Hepatocyte (in vitro differentiated cells): ENCODE results near the gene RBFOX2. TPM values are rescaled to one million over a fixed set of nuclear protein-coding genes. Genes with fewer than 3 reads are reported as not detected.

Source experiments
- DNase-seq: peaks from one replicate; pipeline ENCODE4 v3.0.0-alpha.2; 2016; ENCODE audit warnings: low spot score
- H2AFZ ChIP-seq: fragments of 200-600 bp; sonication (generic); 2 replicates; pipeline ENCODE4 v1.6.0; 2016; ENCODE audit warnings: antibody characterized with exemption, mild to moderate bottlenecking
- H3K27ac ChIP-seq: fragments of 200-600 bp; sonication (generic); 2 replicates; pipeline ENCODE4 v1.5.1; 2016; ENCODE audit warnings: mild to moderate bottlenecking
- H3K27me3 ChIP-seq: fragments of 200-600 bp; sonication (generic); 2 replicates; pipeline ENCODE4 v1.6.1; 2016
- H3K36me3 ChIP-seq: fragments of 200-600 bp; sonication (generic); replicated peaks from 2 replicates; pipeline ENCODE4 v1.5.1; 2016; ENCODE audit warnings: low read depth; ENCODE audit not compliant: insufficient read depth
- H3K4me1 ChIP-seq: fragments of 200-600 bp; sonication (generic); 2 replicates; pipeline ENCODE4 v1.5.1; 2016; ENCODE audit warnings: mild to moderate bottlenecking, moderate library complexity; ENCODE audit not compliant: insufficient read depth
- H3K4me2 ChIP-seq: fragments of 200-600 bp; sonication (generic); 2 replicates; pipeline ENCODE4 v1.6.0; 2016
- H3K4me3 ChIP-seq: fragments of 200-600 bp; sonication (generic); 2 replicates; pipeline ENCODE4 v1.5.1; 2016; ENCODE audit warnings: mild to moderate bottlenecking
- H3K79me2 ChIP-seq: fragments of 200-600 bp; sonication (generic); 2 replicates; pipeline ENCODE4 v1.6.0; 2017; ENCODE audit warnings: mild to moderate bottlenecking
- H3K9me2 ChIP-seq: fragments of 200-600 bp; sonication (generic); replicated peaks from 2 replicates; pipeline ENCODE4 v1.6.0; 2017; ENCODE audit warnings: mild to moderate bottlenecking; ENCODE audit not compliant: insufficient read depth
- H3K9me3 ChIP-seq: fragments of 200-600 bp; sonication (generic); 2 replicates; pipeline ENCODE4 v1.5.1; 2016; ENCODE audit warnings: low read depth, mild to moderate bottlenecking
- H4K20me1 ChIP-seq: fragments of 200-600 bp; sonication (generic); 2 replicates; pipeline ENCODE4 v1.6.0; 2016; ENCODE audit warnings: mild to moderate bottlenecking; ENCODE audit not compliant: insufficient read depth, poor library complexity, severe bottlenecking
- EZH2 ChIP-seq: fragments of 200-600 bp; sonication (generic); IDR thresholded peaks from 2 replicates; pipeline ENCODE4 v1.6.1; 2016; ENCODE audit warnings: antibody characterized with exemption, mild to moderate bottlenecking, borderline replicate concordance
- EZH2phosphoT487 ChIP-seq: fragments of 200-600 bp; sonication (generic); IDR thresholded peaks from one replicate; pipeline ENCODE4 v1.6.1; 2018; ENCODE audit warnings: antibody characterized with exemption, mild to moderate bottlenecking, low read depth, moderate library complexity; ENCODE audit not compliant: unreplicated experiment, severe bottlenecking
- WGBS: methylation state at CpG from one replicate; pipeline ENCODE4 v1.1.6; 2016; ENCODE audit warnings: low lambda C conversion rate; ENCODE audit errors: missing lambda C conversion rate; 5-methylcytosine and 5-hydroxymethylcytosine counted together
- polyA plus RNA-seq: library from polyadenylated mRNA; unstranded; fragments of >200 nt; fragmentation: Nextera tagmentation; extraction: Ambion mirVana; gene quantifications from 2 replicates; pipeline ENCODE4 v1.2.1, GENCODE V29; 2016
- total RNA-seq: library from RNA; depleted of rRNA; stranded (reverse); fragments of >200 nt; gene quantifications from 2 replicates; pipeline ENCODE4 v1.2.3, GENCODE V29; 2014
- TF ChIP-seq, protein P1 (sequence below): fragments of 200-600 bp; sonication (generic); IDR thresholded peaks from 2 replicates; pipeline ENCODE4 v1.5.1; 2016; ENCODE audit warnings: antibody characterized with exemption, mild to moderate bottlenecking; ENCODE audit not compliant: poor library complexity

The RBFOX2 gene
- total and polyA plus RNA-seq, 2 experiments from 2014 or later = 76.7 to 133 TPM

DNA sequence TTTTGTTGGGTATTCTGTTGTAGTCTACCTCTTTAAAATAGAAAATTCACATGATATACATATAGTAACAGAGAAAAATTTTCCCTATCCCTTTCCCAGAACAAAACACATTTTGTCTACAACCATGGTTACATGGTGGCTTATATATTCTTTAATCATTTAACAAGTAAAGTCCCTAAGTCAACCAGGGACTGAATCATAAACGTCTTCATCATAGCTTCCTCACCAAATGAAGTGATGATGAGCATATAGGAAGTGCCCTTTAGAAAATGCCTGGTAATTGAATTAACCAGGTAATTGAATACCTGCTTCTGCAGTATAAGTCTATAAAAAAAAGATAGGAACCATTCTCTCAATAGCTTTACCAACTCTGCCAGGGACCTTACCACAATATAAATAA is 209.7 kb downstream of the RBFOX2 start:
- H3K9me3 ChIP-seq = no peaks in the 10 kb centered on the region
- H3K4me1 ChIP-seq = no peaks in the 10 kb centered on the region
- DNase-seq = no peak
- H3K9me2 ChIP-seq = no peaks in the 10 kb centered on the region
- H4K20me1 ChIP-seq = peaks cover 86% of the 10 kb centered on the region
- TF ChIP-seq, protein P1, sequence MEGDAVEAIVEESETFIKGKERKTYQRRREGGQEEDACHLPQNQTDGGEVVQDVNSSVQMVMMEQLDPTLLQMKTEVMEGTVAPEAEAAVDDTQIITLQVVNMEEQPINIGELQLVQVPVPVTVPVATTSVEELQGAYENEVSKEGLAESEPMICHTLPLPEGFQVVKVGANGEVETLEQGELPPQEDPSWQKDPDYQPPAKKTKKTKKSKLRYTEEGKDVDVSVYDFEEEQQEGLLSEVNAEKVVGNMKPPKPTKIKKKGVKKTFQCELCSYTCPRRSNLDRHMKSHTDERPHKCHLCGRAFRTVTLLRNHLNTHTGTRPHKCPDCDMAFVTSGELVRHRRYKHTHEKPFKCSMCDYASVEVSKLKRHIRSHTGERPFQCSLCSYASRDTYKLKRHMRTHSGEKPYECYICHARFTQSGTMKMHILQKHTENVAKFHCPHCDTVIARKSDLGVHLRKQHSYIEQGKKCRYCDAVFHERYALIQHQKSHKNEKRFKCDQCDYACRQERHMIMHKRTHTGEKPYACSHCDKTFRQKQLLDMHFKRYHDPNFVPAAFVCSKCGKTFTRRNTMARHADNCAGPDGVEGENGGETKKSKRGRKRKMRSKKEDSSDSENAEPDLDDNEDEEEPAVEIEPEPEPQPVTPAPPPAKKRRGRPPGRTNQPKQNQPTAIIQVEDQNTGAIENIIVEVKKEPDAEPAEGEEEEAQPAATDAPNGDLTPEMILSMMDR = no peak
- no peak for TF ChIP-seq EZH2phosphoT487
- no peak for TF ChIP-seq EZH2
- no peak overlapping the region for H3K4me3 ChIP-seq
- H3K79me2 ChIP-seq = peaks cover 100% of the 10 kb centered on the region
- H3K27me3 ChIP-seq = no peaks in the 10 kb centered on the region
- 65% methylated on average over 1 of the region's 1 CpG for WGBS
- no peak overlapping the region for H2AFZ ChIP-seq
- no peak overlapping the region for H3K4me2 ChIP-seq
- no peak overlapping the region for H3K27ac ChIP-seq
- no peaks in the 10 kb centered on the region for H3K36me3 ChIP-seq

DNA sequence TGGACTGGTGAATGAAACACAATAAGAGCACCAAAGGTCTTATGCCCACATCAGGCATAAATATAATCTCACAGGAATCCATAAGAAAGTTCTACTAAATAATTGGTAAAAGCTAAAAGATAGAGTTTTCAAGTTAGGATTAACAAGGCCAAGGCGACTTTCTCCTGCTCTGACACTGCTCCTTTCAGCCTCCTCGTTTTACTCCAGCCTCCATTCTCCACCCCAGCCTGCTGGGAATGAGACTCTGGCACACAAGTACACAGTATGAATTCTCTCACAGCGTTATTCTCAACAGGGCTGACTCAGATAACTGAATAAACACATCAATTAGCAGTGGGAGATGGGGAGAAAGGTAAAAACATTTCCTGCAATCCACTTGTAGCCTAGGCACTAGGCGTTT is 216.0 kb downstream of the RBFOX2 start:
- H3K4me1 ChIP-seq = no peaks in the 10 kb centered on the region
- TF ChIP-seq, protein P1 = no peak
- TF ChIP-seq EZH2phosphoT487 = no peak
- no peak for TF ChIP-seq EZH2
- no peak overlapping the region for H3K27ac ChIP-seq
- H3K79me2 ChIP-seq = peaks cover 99% of the 10 kb centered on the region
- no peak overlapping the region for H3K4me2 ChIP-seq
- H3K4me3 ChIP-seq = no peak overlapping the region
- H3K27me3 ChIP-seq = no peaks in the 10 kb centered on the region
- WGBS = 76% methylated on average over 4 of the region's 4 CpGs
- no peaks in the 10 kb centered on the region for H3K9me2 ChIP-seq
- no peak for DNase-seq
- peaks cover 54% of the 10 kb centered on the region for H4K20me1 ChIP-seq
- H3K36me3 ChIP-seq = no peaks in the 10 kb centered on the region
- no peaks in the 10 kb centered on the region for H3K9me3 ChIP-seq
- no peak overlapping the region for H2AFZ ChIP-seq

DNA sequence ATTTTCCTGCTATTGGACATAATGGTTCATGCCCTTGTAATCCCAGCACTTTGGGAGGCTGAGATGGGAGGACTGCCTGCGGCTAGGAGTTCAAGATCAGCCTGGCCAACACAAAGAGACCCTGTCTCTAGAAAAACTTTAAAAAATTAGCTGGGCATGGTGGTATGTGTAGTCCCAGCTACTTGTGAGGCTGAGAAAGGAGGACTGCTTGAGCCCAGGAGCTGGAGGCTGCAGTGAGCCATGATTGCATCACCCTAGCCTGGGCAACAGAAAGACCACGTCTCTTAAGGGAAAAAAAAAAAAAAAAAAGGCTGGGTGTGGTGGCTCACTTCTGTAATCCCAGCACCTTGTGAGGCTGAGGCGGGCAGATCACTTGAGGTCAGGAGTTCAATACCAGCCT is 217.0 kb downstream of the RBFOX2 start:
- 97% methylated on average over 3 of the region's 3 CpGs for WGBS
- no peak overlapping the region for H3K27ac ChIP-seq
- H4K20me1 ChIP-seq = peaks cover 47% of the 10 kb centered on the region
- no peak for DNase-seq
- TF ChIP-seq EZH2 (no peak), EZH2phosphoT487 (no peak)
- TF ChIP-seq, protein P1 = no peak
- no peaks in the 10 kb centered on the region for H3K36me3 ChIP-seq
- H3K4me3 ChIP-seq = no peak overlapping the region
- H2AFZ ChIP-seq = no peak overlapping the region
- no peak overlapping the region for H3K4me2 ChIP-seq
- no peaks in the 10 kb centered on the region for H3K9me2 ChIP-seq
- no peaks in the 10 kb centered on the region for H3K9me3 ChIP-seq
- H3K4me1 ChIP-seq = no peaks in the 10 kb centered on the region
- peaks cover 99% of the 10 kb centered on the region for H3K79me2 ChIP-seq
- H3K27me3 ChIP-seq = no peaks in the 10 kb centered on the region

DNA sequence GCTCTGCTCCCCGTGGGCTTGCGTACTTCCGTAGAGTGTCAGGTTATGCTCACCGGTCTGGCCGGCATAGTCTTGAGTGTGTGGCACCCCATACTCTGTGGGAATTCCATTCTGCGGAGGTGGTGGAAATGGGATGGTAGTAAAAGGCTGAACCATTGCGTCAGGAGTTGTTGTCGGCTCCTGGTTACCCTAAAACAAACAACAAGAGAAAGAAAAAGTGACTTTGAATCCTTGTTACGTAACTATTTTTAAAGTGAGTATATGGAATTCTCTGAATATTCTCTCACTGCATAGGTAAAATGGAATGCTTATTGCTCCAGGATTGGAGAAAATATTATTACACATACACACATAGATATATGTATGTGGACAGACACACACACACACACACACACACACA is 218.8 kb downstream of the RBFOX2 start:
- no peak for DNase-seq
- TF ChIP-seq EZH2 (no peak), EZH2phosphoT487 (no peak)
- TF ChIP-seq, protein P1 = no peak
- Histone ChIP-seq H3K79me2 (peaks cover 95% of the 10 kb centered on the region), H3K9me2 (no peaks in the 10 kb centered on the region), H3K4me1 (no peaks in the 10 kb centered on the region), H3K36me3 (no peaks in the 10 kb centered on the region), H4K20me1 (peaks cover 31% of the 10 kb centered on the region), H2AFZ (no peak overlapping the region), H3K4me3 (no peak overlapping the region), H3K4me2 (no peak overlapping the region), H3K27ac (no peak overlapping the region), H3K9me3 (no peaks in the 10 kb centered on the region), H3K27me3 (no peaks in the 10 kb centered on the region)
- 92% methylated on average over 9 of the region's 9 CpGs for WGBS
